AG04450 (cell line): Measurements from ENCODE around the gene BEST1. TPM values are rescaled to one million over a fixed set of nuclear protein-coding genes. Genes with fewer than 3 reads are reported as not detected.
"Not testable (repeated sequence)": the region's sequence is repeated elsewhere in the genome, so short reads cannot be mapped to it uniquely, and the experiment has no call there.

Experiments
- CTCF ChIA-PET: fragments of 300-600, 350-600 bp; formaldehyde crosslinking; extraction: SDS; loops from one replicate; lab custom pipeline; 2022; ENCODE audit warnings: antibody characterized with exemption, inconsistent platforms; lab: Charles Lee
- POLR2A ChIA-PET: fragments of 350-600 bp; formaldehyde crosslinking; extraction: SDS; loops from one replicate; lab custom pipeline; 2021; ENCODE audit warnings: antibody characterized with exemption, inconsistent platforms; lab: Yijun Ruan, JAX
- DNase-seq: peaks from one replicate; pipeline ENCODE4 v3.0.0-alpha.2; 2011; ENCODE audit warnings: low read depth, low spot score
- H3K27ac ChIP-seq: one replicate; pipeline ENCODE4 v1.5.1; 2012; ENCODE audit warnings: low read depth, low read length, control low read depth
- H3K27me3 ChIP-seq: one replicate; pipeline ENCODE4 v1.6.0; 2012; ENCODE audit warnings: low read length; ENCODE audit not compliant: control insufficient read depth, insufficient read depth
- H3K4me3 ChIP-seq: 2 replicates; pipeline ENCODE4 v1.5.1; 2011; ENCODE audit warnings: mild to moderate bottlenecking, low read depth, low read length, control low read depth
- H3K9me3 ChIP-seq: 2 replicates; pipeline ENCODE4 v1.5.1; 2012; ENCODE audit warnings: low read length; ENCODE audit not compliant: control insufficient read depth, insufficient read depth
- CTCF ChIP-seq: IDR thresholded peaks from 2 replicates; pipeline ENCODE4 v1.5.1; 2011; ENCODE audit warnings: low read depth, low read length, control low read depth, inconsistent platforms
- polyA plus RNA-seq: library from polyadenylated mRNA; depleted of rRNA; stranded (reverse); fragments of >200 nt; gene quantifications from 2 replicates; pipeline ENCODE4 v1.2.3, GENCODE V29; 2011

BEST1 gene
- polyA plus RNA-seq, 1 experiment: 2.6 TPM

GRCh38 chr11:61949169-61950034, 749 bp upstream of the BEST1 start:
- Histone ChIP-seq H3K4me3 (no peak overlapping the region; the same call in 1 of the 2 replicates), H3K9me3 (no peaks in the 10 kb centered on the region; the same call in 1 of the 2 replicates), H3K27me3 (peaks cover 9% of the 10 kb centered on the region), H3K27ac (peak overlapping the region; percentile 94)
- TF ChIP-seq CTCF: no peak
- POLR2A ChIA-PET: interaction anchor here (0.7 to 2.3 kb wide), 10 partner anchors 12 to 196 kb away, joined by 3 to 32 read pairs (median 6); partner anchors contain the start of gene FTH1
- DNase-seq: peak; percentile 95
- CTCF ChIA-PET: interaction anchor here (0.6 to 8.6 kb wide), 14 partner anchors 12 to 679 kb away, joined by 3 to 345 read pairs (median 4); partner anchors contain the start of gene INCENP

GRCh38 chr11:61951484-61952135, 1.5 kb downstream of the BEST1 start:
- Histone ChIP-seq H3K27ac (no peak overlapping the region), H3K27me3 (no peaks in the 10 kb centered on the region), H3K9me3 (peaks cover 4% of the 10 kb centered on the region; the same call in 1 of the 2 replicates), H3K4me3 (no peak overlapping the region)
- CTCF ChIA-PET: interaction anchor here (1.0 to 8.6 kb wide), 7 partner anchors 15 to 156 kb away, joined by 3 to 345 read pairs (median 10); no protein-coding TSS in a partner anchor
- POLR2A ChIA-PET: interaction anchor here (1.1 to 2.0 kb wide), 3 partner anchors 16 to 59 kb away, joined by 3 to 6 read pairs (median 4); partner anchors contain the start of gene FTH1
- no peak for DNase-seq
- TF ChIP-seq CTCF: no peak

- DNase-seq: no peak
- Histone ChIP-seq H3K9me3 (peaks cover 4% of the 10 kb centered on the region; the same call in 1 of the 2 replicates), H3K4me3 (no peak overlapping the region), H3K27me3 (no peaks in the 10 kb centered on the region), H3K27ac (no peak overlapping the region)
- ChIA-PET CTCF (interaction anchor here (1.0 to 1.8 kb wide), 5 partner anchors 54 to 155 kb away, joined by 3 to 10 read pairs (median 4); no protein-coding TSS in a partner anchor), POLR2A (interaction anchor here (2.0 kb wide), 1 partner anchor 15 kb away, joined by 6 read pairs; the partner anchor contains the start of gene FTH1)
- no peak for TF ChIP-seq CTCF
These were observed 2.7 kb downstream of the BEST1 start for GRCh38 chr11:61952882-61953281.

GRCh38 chr11:61953632-61954031, 3.5 kb downstream of the BEST1 start:
- not testable (repeated sequence) for H3K27ac ChIP-seq, H3K9me3 ChIP-seq, DNase-seq, H3K4me3 ChIP-seq, H3K27me3 ChIP-seq
- POLR2A ChIA-PET: interaction anchor here (2.0 kb wide), 1 partner anchor 14 kb away, joined by 6 read pairs; the partner anchor contains the start of gene FTH1
- CTCF ChIA-PET: interaction anchor here (1.0 to 1.8 kb wide), 4 partner anchors 55 to 156 kb away, joined by 3 to 5 read pairs (median 4); no protein-coding TSS in a partner anchor
